ENCODE measurements around the gene SNX33. TPM values are rescaled to one million over a fixed set of nuclear protein-coding genes. Genes with fewer than 3 reads are reported as not detected.
A peak's percentile ranks its signal among the peaks of the same experiment; 100 is the strongest.

SNX33 gene
- total and polyA plus RNA-seq, 2 experiments from 2014 or later, result 6.2 to 21.2 TPM

- peaks cover 4% of the 10 kb centered on the region for H3K27me3 Mint-ChIP-seq (ENCODE audit: insufficient read depth, low read depth, poor library complexity)
- Histone ChIP-seq H2AFZ (no peak overlapping the region), H4K20me1 (replicated peaks; ENCODE audit: insufficient read depth) (no peaks in the 10 kb centered on the region; the same call in 1 of the 2 replicates), H3K4me3 (no peak overlapping the region), H3K4me2 (no peak overlapping the region), H3K36me3 (ENCODE audit: insufficient read depth) (peaks cover 12% of the 10 kb centered on the region), H3K27ac (ENCODE audit: low read depth) (0 out of 2 replicates have a peak overlapping the region, but pooled peaks have one; percentile 27), H3K4me1 (ENCODE audit: insufficient read depth) (peaks cover 3% of the 10 kb centered on the region; the same call in 1 of the 2 replicates), H3F3A (replicated peaks; ENCODE audit: low read depth) (0 out of 2 replicates have a peak, but pooled peaks cover 3% of the 10 kb centered on the region), H3K79me2 (replicated peaks; ENCODE audit: insufficient read depth) (peaks cover 3% of the 10 kb centered on the region; the same call in 1 of the 2 replicates), H3K9me2 (ENCODE audit: insufficient read depth) (no peaks in the 10 kb centered on the region), H3K27me3 (ENCODE audit: insufficient read depth) (no peaks in the 10 kb centered on the region)
- DNase-seq (ENCODE audit: low spot score) (no peak), ATAC-seq (no peak)
- TF ChIP-seq NANOG (IDR thresholded peaks at IDR 0.05; ENCODE audit: borderline replicate concordance) (no peak), ZNF462 (CRISPR knock-in tag; IDR thresholded peaks at IDR 0.05) (no peak), CTCF (conservative IDR thresholded peaks at IDR 0.05; ENCODE audit: low read depth in 2 of 2) (no peak), EZH2 (IDR thresholded peaks at IDR 0.05; ENCODE audit: low read depth, unreplicated experiment) (no peak), ETS1 (IDR thresholded peaks at IDR 0.05) (no peak), POLR2AphosphoS5 (IDR thresholded peaks at IDR 0.05; ENCODE audit: low read depth) (no peak), JUNB (IDR thresholded peaks at IDR 0.05; ENCODE audit: unreplicated experiment) (no peak)
- H3K36me3 Mint-ChIP-seq (ENCODE audit: low read depth), result peaks cover 38% of the 10 kb centered on the region
- no peaks in the 10 kb centered on the region; the same call in 2 of the 3 replicates for H3K4me1 Mint-ChIP-seq
- no peak overlapping the region for H3K4me3 Mint-ChIP-seq
- H3K27ac Mint-ChIP-seq, result no peak overlapping the region
- no peaks in the 10 kb centered on the region for H3K9me3 Mint-ChIP-seq
These were observed 27.5 kb upstream of the SNX33 start for GRCh38 chr15:75620058-75620820.
